OCI-LY1 (cell line): Measurements from ENCODE around the gene FERMT2.

Experiments used
- H2AFZ ChIP-seq: fragments of 200-600 bp; sonication (generic), shearing (Covaris generic); 2 replicates; pipeline ENCODE4 v1.6.0; 2014; ENCODE audit warnings: antibody characterized with exemption, mild to moderate bottlenecking, low read length
- H3F3A ChIP-seq: fragments of 200-600 bp; sonication (generic), shearing (Covaris generic); 2 replicates; pipeline ENCODE4 v1.6.0; 2014; ENCODE audit warnings: mild to moderate bottlenecking, antibody characterized with exemption, low read length, moderate library complexity; ENCODE audit not compliant: insufficient read depth
- H3K27ac ChIP-seq: fragments of 200-600 bp; sonication (generic); 2 replicates; pipeline ENCODE4 v1.5.1; 2014; ENCODE audit warnings: low read length, mixed run types, mild to moderate bottlenecking, low read depth; ENCODE audit not compliant: poor library complexity, severe bottlenecking
- H3K27me3 ChIP-seq: fragments of 200-600 bp; sonication (generic); 2 replicates; pipeline ENCODE4 v1.6.0; 2014; ENCODE audit warnings: antibody characterized with exemption, mild to moderate bottlenecking, low read length, moderate library complexity; ENCODE audit not compliant: insufficient read depth
- H3K36me3 ChIP-seq: fragments of 200-600 bp; sonication (generic); 2 replicates; pipeline ENCODE4 v1.6.1; 2014; ENCODE audit warnings: mild to moderate bottlenecking, antibody characterized with exemption, low read length, moderate library complexity, mixed read lengths; ENCODE audit not compliant: insufficient read depth
- H3K4me1 ChIP-seq: fragments of 200-600 bp; sonication (generic); 2 replicates; pipeline ENCODE4 v1.5.1; 2014; ENCODE audit warnings: mild to moderate bottlenecking, low read length, moderate library complexity; ENCODE audit not compliant: insufficient read depth, severe bottlenecking
- H3K4me2 ChIP-seq: fragments of 200-600 bp; sonication (generic), shearing (Covaris generic); 2 replicates; pipeline ENCODE4 v1.6.1; 2014; ENCODE audit warnings: low read length
- H3K4me3 ChIP-seq: fragments of 200-600 bp; sonication (generic); 2 replicates; pipeline ENCODE4 v1.5.1; 2014; ENCODE audit warnings: low read length, low read depth, mild to moderate bottlenecking, mixed read lengths; ENCODE audit not compliant: poor library complexity, severe bottlenecking
- H3K79me2 ChIP-seq: fragments of 200-600 bp; shearing (Covaris generic); 2 replicates; pipeline ENCODE4 v1.6.1; 2016; ENCODE audit warnings: mixed run types, low read length, mixed read lengths; ENCODE audit not compliant: insufficient read depth
- H3K9ac ChIP-seq: fragments of 200-600 bp; sonication (generic), shearing (Covaris generic); 2 replicates; pipeline ENCODE4 v1.6.1; 2014; ENCODE audit warnings: mild to moderate bottlenecking, low read length, mixed read lengths
- H3K9me2 ChIP-seq: fragments of 200-600 bp; sonication (generic), shearing (Covaris generic); 2 replicates; pipeline ENCODE4 v1.6.1; 2014; ENCODE audit warnings: low read depth, mild to moderate bottlenecking, low read length, mixed read lengths
- H3K9me3 ChIP-seq: fragments of 200-600 bp; shearing (Covaris generic); 2 replicates; pipeline ENCODE4 v1.6.1; 2014; ENCODE audit warnings: low read length, mixed read lengths
- H4K20me1 ChIP-seq: fragments of 200-600 bp; sonication (generic), shearing (Covaris generic); 2 replicates; pipeline ENCODE4 v1.6.0; 2016; ENCODE audit warnings: mild to moderate bottlenecking, low read length; ENCODE audit not compliant: insufficient read depth
- EZH2 ChIP-seq: fragments of 200-600 bp; sonication (generic), shearing (Covaris generic); IDR thresholded peaks from 2 replicates; pipeline ENCODE4 v1.8.0; 2017; ENCODE audit warnings: borderline replicate concordance, mixed run types, mild to moderate bottlenecking, antibody characterized with exemption, low read length, moderate library complexity, mixed read lengths
- TF ChIP-seq, protein P1 (sequence below): fragments of 200-600 bp; sonication (generic), shearing (Covaris generic); IDR thresholded peaks from 2 replicates; pipeline ENCODE4 v1.5.1; 2017; ENCODE audit warnings: mild to moderate bottlenecking, antibody characterized with exemption, low read length, moderate library complexity, mixed read lengths

The FERMT2 gene

GRCh38 chr14:52987514-52987913 lies 36.7 kb upstream of the FERMT2 start:
- no peak overlapping the region for H3K27ac ChIP-seq
- H2AFZ ChIP-seq, result no peak overlapping the region
- H4K20me1 ChIP-seq, result no peaks in the 10 kb centered on the region
- no peaks in the 10 kb centered on the region for H3K9me3 ChIP-seq
- H3K9me2 ChIP-seq, result no peaks in the 10 kb centered on the region
- no peak overlapping the region for H3K9ac ChIP-seq
- H3F3A ChIP-seq, result no peaks in the 10 kb centered on the region
- no peaks in the 10 kb centered on the region for H3K36me3 ChIP-seq
- TF ChIP-seq, protein P1, sequence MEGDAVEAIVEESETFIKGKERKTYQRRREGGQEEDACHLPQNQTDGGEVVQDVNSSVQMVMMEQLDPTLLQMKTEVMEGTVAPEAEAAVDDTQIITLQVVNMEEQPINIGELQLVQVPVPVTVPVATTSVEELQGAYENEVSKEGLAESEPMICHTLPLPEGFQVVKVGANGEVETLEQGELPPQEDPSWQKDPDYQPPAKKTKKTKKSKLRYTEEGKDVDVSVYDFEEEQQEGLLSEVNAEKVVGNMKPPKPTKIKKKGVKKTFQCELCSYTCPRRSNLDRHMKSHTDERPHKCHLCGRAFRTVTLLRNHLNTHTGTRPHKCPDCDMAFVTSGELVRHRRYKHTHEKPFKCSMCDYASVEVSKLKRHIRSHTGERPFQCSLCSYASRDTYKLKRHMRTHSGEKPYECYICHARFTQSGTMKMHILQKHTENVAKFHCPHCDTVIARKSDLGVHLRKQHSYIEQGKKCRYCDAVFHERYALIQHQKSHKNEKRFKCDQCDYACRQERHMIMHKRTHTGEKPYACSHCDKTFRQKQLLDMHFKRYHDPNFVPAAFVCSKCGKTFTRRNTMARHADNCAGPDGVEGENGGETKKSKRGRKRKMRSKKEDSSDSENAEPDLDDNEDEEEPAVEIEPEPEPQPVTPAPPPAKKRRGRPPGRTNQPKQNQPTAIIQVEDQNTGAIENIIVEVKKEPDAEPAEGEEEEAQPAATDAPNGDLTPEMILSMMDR, result no peak
- no peak for TF ChIP-seq EZH2
- H3K79me2 ChIP-seq, result no peaks in the 10 kb centered on the region
- H3K4me2 ChIP-seq, result no peak overlapping the region
- H3K4me3 ChIP-seq, result no peak overlapping the region
- H3K4me1 ChIP-seq, result no peaks in the 10 kb centered on the region
- H3K27me3 ChIP-seq, result no peaks in the 10 kb centered on the region

DNA sequence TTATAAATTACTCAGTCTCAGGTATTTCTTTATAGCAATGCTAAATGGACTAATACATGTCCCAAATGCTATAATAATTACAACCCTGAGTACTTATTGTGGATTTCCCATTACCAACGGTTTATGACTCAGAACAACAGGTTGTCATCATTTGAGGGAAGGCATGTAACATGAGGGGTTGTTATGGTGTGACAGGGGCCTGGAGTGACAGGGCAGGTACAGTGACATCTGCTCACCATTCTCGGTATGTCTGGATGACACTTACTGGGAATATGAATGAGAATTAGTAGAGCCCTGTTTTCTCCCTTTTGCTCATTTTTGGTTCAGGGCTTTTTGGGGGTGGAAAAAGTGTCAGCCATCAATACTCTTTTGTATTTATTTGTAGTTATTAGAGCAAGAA lies 36.2 kb upstream of the FERMT2 start:
- Histone ChIP-seq H3K9me3 (no peaks in the 10 kb centered on the region), H3K4me2 (no peak overlapping the region), H3K27ac (no peak overlapping the region), H3K4me3 (no peak overlapping the region), H3K4me1 (no peaks in the 10 kb centered on the region), H3K27me3 (no peaks in the 10 kb centered on the region), H2AFZ (no peak overlapping the region), H3K79me2 (no peaks in the 10 kb centered on the region), H3K36me3 (no peaks in the 10 kb centered on the region), H3K9ac (no peak overlapping the region), H3F3A (no peaks in the 10 kb centered on the region), H4K20me1 (no peaks in the 10 kb centered on the region), H3K9me2 (no peaks in the 10 kb centered on the region)
- TF ChIP-seq, protein P1, result no peak
- TF ChIP-seq EZH2, result no peak

GRCh38 chr14:52977798-52978197 lies 26.9 kb upstream of the FERMT2 start:
- Histone ChIP-seq H3K4me3 (no peak overlapping the region), H3K27me3 (no peaks in the 10 kb centered on the region), H3K9ac (no peak overlapping the region), H3K4me2 (no peak overlapping the region), H3F3A (no peaks in the 10 kb centered on the region), H4K20me1 (no peaks in the 10 kb centered on the region), H3K79me2 (no peaks in the 10 kb centered on the region), H3K4me1 (no peaks in the 10 kb centered on the region), H3K9me2 (no peaks in the 10 kb centered on the region), H3K9me3 (no peaks in the 10 kb centered on the region), H2AFZ (no peak overlapping the region), H3K27ac (no peak overlapping the region), H3K36me3 (no peaks in the 10 kb centered on the region)
- no peak for TF ChIP-seq EZH2
- TF ChIP-seq, protein P1, result no peak
